LNCaP clone FGC (cell line): ENCODE results near the gene GPC3.

Experiments
- DNase-seq: peaks from one replicate; pipeline ENCODE4 v3.0.0-alpha.2; 2011; ENCODE audit warnings: low read depth
- H3K4me3 ChIP-seq: 2 replicates; pipeline ENCODE4 v1.5.1; 2011; ENCODE audit warnings: mild to moderate bottlenecking, low read depth, low read length, control low read depth
- CTCF ChIP-seq: IDR thresholded peaks from 2 replicates; pipeline ENCODE4 v1.5.1; 2012; ENCODE audit warnings: mild to moderate bottlenecking; ENCODE audit not compliant: control insufficient read depth, insufficient read depth; ENCODE audit errors: extremely low read depth

The GPC3 gene

GRCh38 chrX:133812402-133812801, 173.0 kb downstream of the GPC3 start:
- H3K4me3 ChIP-seq: no peak overlapping the region
- no peak for TF ChIP-seq CTCF

GRCh38 chrX:133810925-133811324, 174.5 kb downstream of the GPC3 start:
- TF ChIP-seq CTCF: no peak
- no peak overlapping the region for H3K4me3 ChIP-seq
- no peak for DNase-seq

More at GRCh38 chrX:133812402-133812801, 173.0 kb downstream of the GPC3 start:
- no peak for DNase-seq

GRCh38 chrX:133804072-133804471, 181.3 kb downstream of the GPC3 start:
- TF ChIP-seq CTCF: no peak
- no peak for DNase-seq
- no peak overlapping the region for H3K4me3 ChIP-seq

- TF ChIP-seq CTCF: no peak
- no peak for DNase-seq
- H3K4me3 ChIP-seq: no peak overlapping the region
These were observed 189.1 kb downstream of the GPC3 start for GRCh38 chrX:133796282-133796681.

- no peak for TF ChIP-seq CTCF
- no peak for DNase-seq
- no peak overlapping the region for H3K4me3 ChIP-seq
These were observed 191.3 kb downstream of the GPC3 start for GRCh38 chrX:133794126-133794525.

GRCh38 chrX:133793626-133794025, 191.8 kb downstream of the GPC3 start:
- no peak for DNase-seq
- TF ChIP-seq CTCF: no peak
- no peak overlapping the region for H3K4me3 ChIP-seq

- TF ChIP-seq CTCF: peak; percentile 85
- DNase-seq: peak; percentile 41
- H3K4me3 ChIP-seq: peak overlapping the region; percentile 34
These were observed 193.0 kb downstream of the GPC3 start for GRCh38 chrX:133792198-133792953.
